ENCODE data around the gene SLC22A15.
"Not testable (repeated sequence)": the region's sequence is repeated elsewhere in the genome, so short reads cannot be mapped to it uniquely, and the experiment has no call there.

Gene SLC22A15

DNA sequence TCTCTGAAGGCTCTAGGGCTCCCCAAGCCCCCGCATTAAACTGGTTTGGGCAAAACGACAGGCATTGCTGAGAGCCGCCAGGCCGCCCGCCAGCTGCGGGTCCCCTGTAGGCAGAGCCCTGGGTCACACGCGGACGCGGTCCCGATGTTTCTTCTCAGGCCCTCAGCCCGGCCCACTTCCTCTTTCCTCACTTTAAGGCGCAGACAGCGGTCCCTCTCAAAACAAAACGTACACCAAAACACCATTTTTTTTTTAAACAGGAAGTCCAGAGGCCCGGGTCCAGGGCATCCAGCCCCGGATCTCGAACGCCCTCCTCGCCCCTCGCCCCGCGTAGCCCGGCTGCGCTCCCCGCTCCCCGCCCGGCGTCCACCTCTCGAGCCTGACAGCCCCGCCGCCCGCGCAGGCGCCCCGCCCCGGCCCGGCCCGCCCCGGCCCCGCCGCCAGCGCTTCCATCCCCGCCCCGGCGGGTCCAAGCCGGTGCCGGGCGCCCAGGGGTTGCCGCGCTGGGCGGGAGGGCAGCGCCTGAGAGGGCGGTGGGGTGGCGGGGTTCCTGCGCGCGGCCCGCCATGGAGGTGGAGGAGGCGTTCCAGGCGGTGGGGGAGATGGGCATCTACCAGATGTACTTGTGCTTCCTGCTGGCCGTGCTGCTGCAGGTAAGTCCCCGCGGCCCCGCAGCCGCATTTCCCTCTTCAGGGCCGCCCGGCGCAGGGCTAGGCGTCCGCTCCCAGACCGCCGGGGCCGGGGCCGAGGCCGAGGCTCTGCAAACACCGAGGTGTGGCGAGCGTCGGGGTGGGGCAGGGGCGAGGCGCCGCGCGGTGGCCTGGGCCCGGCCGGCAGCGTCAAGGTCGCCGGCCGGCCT is at the start of gene SLC22A15:
SLC22A15 (plus strand) TSS at position 452 of the 859 bp plus-strand sequence; CDS start at position 567, 115 bp downstream.
- FAIRE-seq: no peak

DNA sequence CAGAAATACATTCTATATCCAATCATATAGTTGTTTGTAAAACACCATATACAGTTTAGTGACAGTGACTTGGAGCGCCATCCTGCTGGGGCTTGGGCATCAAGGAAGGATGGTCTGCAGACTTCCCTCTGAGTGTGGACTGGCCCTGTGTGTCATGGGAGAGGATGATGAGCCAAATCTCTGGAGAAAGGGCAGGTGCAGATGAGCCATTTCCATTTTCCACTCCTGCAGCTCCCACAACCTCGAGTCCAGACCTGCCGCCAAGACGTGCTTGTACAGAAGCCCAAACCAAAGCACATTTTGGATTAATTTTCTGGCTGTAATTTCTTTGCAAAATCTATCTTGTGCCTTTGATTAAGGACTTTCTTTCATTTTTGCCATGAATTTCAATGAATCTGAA is 48.3 kb upstream of the SLC22A15 start:
- FAIRE-seq: no peak

DNA sequence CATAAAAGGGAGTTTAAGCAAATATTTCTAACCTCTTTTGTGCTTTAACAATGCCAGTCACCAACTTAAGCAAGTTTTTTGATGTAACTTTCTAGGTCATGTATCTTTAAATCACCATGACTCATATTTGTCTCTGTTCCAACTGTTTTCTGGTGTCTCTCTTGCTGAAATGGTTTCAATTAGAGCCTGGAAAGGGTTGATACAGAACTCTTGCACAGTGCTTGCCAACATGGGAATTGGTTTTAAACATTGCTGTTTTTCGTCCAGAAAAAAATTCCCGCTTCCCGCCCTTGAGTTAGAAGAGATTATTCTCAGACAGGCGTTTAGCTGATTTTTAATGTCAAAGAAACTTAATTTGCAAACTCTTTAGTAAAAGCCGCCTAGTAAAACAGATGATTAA is 46.4 kb upstream of the SLC22A15 start:
- FAIRE-seq: no peak

DNA sequence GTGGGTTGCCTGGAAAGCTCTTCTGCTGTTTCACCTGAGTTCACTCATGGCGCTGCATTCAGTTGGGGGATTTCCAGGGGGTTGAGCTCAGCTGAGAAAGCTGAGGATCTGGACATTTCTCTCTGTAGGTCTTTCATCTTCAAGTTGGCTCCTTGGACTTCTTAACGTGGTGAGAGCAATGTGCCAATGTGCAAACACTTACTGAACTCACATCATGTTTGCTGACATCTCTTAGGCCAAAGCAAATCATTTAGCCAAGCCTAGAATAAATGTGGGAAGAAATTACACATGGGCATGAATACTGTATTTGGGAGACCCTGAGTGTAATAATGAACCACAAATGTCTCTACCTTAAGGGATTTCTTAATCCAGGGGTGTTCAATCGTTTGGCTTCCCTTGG is 42.7 kb upstream of the SLC22A15 start:
- FAIRE-seq: no peak

DNA sequence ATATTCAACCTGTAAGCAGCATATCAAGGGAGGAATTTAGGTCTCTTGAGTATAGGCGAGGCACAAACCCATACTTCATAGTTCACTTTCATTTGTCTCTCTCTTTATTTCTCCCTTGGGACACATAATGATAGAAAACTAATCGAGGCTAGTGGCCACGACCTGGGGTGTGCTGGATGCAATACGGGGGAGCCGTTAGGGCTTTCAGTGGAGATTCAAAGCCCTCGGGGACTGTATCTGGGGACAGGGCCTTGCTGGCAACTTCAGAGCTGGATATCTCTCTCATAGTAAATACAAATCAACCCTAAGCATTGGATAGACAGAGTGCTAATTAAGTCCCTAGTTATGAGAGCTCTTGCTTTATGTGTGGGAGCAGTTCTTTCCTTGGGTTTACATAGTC is 36.9 kb upstream of the SLC22A15 start:
- no peak for FAIRE-seq

DNA sequence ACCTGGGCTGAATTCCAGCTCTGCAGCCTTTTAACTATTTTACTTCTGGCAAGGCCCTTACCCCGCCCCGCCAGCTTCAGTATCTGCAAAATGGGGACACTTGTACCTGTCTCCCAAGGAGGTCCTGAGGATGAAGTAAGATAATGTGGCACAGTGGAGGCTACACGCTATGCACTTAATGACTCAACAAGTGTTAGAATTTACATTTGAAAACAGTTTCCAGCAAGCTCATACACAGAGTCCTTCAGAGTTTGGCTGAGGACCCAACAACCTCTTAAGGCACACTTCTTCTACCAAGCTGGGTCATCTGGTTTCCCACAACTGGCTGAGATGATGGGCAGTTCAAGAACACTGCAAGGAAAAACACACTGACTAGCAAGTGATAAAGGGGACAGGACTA is 30.2 kb upstream of the SLC22A15 start:
- no peak for FAIRE-seq

DNA sequence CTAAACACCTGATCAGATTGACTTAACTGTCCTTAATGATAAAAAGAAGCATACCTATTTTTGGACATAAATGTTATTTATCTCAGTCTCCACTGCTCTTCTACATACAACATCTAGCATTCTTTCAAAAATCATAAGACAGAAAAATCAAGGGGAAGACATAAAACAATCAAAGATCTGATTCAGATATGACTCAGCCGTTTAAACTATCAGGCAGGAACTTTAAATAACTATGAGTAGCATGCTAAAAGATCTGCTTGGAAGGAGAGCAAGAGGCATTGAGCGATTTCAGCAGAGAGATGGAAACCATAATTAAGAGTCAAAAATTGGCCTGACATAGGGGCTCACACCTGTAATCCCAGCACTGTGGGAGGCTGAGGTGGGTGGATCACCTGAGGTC is 27.2 kb upstream of the SLC22A15 start:
- no peak for FAIRE-seq

DNA sequence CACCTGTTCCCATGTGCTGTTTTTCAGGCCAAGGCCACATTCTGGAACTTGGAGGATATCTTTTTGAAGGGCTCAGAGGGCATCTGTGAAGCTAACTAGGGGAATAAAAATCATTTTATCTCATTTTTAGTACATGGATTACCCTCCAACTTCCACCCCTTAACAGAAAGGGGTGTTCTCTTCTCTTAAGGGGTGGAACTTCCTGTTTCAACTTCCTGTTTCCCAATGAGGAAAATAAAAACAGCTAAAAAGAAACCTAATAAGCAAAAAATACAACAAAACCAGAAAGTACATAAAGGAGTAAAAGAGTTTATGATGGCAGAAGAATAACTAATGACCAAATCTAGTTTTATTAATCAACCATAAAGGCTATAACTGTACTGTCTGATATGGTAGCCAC is 24.8 kb upstream of the SLC22A15 start:
- no peak for FAIRE-seq

DNA sequence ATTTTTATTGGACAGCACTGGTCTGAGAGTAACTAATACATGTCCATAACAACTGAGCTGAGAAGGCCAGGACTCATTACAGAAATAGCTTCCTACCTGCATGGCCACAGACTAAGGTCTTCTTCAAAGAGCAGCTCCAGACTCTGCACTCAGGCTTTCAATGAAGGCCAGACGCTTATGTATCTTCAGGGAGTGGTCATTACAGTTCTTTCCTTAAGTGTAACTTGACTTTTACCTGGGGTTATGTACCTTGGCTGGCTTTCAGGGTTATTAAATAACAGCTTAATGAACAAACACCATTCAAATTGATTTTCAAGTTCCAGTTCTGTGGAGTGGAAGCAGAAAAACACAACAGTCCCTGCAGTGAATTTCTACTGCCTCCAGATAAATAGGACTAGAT is 23.8 kb upstream of the SLC22A15 start:
- FAIRE-seq: no peak

DNA sequence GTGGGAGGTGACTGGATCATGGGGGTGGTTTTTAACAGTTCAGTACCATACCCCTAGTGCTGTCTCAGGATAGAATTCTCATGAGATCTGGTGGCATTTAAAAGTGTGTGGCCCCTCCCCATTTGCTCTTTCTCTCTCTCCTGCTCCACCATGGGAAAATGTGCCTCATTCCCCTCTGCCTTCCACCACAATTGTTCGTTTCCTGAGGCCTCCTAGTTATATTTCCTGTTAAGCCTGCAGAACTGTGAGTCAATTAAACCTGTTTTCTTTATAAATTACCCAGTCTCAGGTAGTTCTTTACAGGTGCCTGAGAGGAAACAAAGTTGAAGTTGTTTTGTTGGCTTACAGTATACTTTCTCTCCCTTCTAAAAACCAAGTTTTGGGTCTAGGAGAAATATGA is 23.1 kb upstream of the SLC22A15 start:
- FAIRE-seq: no peak

DNA sequence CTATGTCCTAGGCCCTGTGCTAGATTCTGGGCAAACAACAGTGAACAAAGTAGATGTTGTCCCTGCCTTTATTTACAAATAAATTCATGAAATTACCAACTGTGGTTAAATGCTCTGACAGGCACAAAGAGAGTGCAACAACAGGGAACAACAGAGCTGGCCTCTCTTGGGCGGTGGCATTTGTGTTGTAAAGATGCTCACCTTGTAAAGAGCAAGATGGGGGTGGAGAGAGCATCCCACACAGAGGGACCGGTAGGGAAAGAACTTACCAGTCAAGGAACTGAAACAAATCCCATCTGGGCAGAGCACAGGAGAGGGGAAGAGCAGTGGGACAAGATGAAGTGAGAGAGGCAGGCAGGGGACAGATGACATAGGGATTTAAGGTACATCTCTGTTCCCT is 21.6 kb upstream of the SLC22A15 start:
- no peak for FAIRE-seq

DNA sequence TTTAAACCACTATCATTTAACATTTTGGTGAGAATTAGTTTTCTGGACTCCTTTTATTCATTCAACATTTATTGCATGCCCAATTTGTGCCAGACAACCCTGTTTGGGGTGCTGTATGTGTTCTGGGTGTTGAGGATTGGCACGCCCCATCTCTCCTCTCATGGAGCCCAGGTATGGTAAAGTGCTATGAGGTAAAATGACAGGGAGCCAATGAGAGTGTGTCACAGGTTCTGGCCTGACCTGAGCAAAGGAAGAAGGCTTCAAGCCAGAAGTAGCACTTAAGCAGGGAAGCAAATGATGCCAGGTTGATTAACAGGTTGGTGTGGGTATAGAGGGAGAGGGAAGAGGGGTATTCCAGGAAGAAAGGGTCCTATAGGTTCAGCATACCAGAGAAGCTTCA is 21.1 kb upstream of the SLC22A15 start:
- no peak for FAIRE-seq

DNA sequence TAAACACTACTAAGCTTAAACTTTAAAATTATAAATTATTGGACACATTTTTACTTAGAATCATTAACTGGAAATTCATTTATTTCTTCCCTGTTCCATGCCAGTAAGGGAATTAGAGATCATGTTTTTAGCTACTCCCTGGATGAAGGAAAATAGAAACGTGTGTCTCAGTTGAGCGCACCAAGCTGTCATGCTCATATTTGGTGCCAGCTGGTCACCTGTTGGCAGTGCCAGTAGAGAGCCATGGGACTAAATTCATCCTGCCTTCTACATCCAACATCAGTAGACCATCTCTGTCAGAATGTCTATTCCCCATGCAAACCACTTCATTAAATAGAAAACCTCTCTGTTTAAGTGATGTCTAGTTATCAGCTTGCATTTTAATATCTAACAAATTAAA is 17.4 kb upstream of the SLC22A15 start:
- no peak for FAIRE-seq

DNA sequence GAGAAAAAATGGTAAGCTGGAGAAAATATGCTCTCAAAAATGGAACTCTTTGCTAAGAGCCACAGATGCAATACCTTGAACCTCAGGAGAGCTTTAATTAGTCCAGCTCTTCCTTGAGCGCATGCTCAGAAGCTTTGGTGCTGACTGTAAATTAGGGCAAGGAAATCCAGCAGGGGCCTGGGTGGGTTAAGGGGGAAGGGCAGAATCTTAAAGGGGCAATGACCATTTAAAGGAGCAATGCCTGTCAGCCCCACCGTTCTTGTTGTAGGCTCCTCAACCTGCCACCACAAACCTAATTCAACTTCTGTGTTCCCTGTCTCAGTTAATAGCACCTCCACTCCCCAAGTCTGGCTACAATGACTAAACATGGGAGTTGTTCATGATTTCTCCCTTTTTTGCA is 6.8 kb upstream of the SLC22A15 start:
- no peak for FAIRE-seq

DNA sequence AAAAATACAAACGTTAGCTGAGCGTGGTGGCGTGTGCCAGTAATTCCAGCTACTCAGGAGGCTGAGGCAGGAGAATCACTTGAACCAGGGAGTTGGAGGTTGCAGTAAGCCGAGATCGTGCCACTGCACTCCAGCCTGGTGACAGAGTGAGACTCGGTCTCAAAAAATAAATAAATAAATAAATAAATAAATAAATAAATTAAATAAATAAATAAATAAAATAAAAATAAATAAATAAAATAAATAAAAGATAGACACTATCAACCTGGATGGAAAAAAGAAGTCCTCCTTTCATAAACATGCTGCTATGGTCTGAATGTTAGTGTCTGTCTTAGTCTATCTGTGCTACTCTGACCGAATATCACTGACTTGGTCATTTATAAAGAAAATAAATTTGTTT is 4.5 kb upstream of the SLC22A15 start:
- FAIRE-seq: not testable (repeated sequence)

DNA sequence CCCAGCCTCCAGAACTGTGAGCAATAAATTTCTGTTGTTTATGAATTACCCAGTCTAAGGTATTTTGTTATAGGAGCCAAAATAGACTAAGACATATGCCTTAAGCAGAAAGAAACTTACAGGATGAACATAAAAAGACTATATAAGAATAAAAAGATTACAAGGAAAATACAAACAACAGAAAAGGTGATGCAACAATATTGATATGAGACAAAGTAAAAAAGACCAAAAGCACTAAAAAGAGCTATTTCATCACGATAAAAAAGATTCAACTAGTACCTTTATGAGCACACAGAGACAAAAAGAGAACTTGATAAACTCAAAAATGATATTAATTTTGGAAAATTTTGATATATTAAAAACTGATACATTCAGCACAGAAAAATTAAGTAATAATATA is 3.2 kb upstream of the SLC22A15 start:
- FAIRE-seq: no peak

DNA sequence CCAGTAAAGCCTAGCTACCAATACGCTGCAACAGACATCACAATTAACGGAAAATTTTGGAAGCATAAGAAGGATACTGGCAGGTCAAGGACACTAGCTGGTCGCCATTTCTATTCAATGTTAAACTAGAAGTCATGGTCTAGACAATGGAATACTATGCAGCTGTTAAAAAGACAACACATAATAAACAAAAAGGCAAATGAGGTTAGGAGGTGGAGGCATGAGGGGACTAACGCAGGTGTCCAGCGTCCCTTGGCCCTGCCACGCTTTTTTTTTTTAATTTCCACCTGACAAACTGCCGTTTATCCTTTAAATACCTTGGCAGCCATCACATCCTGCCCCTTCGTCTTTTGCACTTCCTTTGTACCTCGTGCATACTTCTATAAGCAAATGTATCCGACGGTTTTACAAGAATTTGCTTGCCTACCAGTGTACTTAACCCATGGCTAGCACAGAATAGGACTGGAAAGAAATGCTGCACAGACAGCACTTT is 698 bp upstream of the SLC22A15 start:
- no peak for FAIRE-seq

DNA sequence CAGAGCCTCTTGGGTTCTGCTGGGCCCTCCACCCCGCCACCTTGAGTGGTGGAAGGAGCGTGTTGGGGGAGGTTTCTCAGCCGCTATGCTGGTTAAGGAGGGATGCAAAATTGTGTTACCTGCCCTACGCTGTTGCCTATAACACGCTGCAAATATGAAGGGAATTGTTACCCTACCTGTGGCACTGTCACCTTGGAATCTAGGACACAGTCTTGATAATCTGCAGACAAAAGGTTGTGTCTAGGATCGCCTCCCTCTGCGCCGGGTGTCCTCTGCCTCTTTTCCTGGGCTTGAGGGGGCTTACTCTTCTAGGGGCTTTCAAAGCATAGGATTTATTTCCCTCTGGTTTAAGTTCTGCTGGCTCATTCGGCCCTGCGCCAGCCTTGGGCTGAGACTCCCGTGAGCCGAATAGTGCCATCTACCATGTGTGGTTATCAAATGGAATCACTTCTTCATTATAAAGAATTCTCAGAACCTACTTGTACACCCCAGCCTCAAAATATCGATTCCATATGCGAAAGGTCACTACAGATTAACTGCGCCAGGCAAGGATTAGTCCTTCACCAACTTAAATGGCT is 697 bp downstream of the SLC22A15 start:
- FAIRE-seq: no peak

DNA sequence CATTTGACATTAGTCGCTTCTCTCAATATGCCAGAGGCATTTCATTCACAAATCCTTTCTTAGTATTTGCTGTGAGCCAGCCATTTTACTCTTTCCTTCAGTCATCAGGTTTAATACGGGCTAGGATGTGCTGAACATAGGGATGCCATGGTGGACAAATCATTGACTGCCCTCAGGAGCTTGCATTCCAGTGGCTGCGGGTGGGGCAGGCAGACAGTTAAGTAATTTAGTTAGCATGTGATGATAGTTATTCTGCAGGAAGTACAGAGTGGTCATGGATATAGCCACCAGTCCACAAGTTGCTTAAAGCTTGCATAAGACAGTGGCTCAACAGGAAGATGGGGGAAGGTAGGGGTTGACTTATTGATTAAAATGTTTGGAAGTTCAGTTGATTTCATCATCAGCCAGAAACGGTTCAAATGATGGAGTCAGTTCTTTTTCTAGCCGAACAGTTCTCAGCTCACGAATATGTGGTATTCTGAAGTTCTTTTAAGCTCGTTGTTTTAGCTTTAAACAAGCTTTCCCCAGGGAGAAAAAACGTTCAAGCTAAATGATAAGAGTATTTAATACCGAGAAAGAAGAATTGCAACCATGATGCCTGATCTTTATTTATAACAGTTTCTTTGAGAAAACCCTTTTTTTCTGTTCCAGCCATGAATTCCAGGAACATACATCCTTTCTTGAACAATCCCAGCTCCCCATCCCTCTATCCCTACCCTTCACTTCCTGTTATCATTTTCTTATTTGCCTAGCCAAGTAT is 1.4 kb downstream of the SLC22A15 start:
- FAIRE-seq: no peak

DNA sequence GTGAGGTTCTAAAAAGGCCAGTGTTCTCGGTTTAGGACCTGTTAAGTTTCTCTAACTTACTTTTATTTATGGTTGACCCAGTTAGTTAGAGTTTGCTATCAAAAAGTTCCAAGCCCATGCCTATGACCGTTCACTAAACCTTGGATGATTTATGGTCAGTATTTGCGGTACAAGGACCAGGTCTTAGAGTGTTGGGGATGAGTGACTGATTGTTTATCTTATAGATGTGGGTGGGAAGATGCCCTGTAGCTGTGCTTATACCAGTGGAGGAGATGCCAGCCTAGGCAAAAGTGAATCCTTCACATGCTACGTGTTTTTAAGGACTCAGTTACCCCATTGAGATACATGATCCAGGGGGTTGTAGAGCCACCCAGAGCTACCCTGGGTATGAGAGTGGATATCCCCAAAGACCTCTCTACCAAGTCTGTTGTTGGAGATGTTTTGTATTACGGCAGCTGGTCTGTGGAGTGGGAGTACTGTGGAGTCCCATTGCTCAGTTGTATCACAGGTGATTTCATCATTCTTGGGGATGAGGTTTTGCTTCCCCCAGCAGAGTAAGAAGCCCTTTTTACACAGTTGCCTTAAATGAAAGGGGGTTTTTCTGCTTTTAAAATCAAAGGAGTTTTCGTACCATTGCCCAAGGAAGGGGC is 2.1 kb downstream of the SLC22A15 start:
- FAIRE-seq: no peak

DNA sequence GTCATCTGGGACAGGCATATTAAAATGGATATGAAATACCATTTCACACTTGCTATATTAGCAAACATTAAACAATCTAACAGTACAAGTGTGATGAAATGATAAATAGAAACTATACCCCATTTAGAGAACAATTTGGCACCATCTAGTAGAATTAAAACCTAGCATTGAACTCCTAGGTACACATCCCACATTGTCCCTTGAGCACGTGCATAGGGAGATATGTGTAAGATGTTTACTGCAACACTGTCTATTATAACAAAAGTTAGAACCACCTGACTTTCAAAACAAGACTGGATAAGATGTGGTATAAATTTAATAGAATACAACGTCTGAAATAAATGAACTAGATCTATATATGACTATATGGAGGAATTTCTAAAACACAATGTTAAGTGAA is 3.8 kb downstream of the SLC22A15 start:
- FAIRE-seq: no peak

DNA sequence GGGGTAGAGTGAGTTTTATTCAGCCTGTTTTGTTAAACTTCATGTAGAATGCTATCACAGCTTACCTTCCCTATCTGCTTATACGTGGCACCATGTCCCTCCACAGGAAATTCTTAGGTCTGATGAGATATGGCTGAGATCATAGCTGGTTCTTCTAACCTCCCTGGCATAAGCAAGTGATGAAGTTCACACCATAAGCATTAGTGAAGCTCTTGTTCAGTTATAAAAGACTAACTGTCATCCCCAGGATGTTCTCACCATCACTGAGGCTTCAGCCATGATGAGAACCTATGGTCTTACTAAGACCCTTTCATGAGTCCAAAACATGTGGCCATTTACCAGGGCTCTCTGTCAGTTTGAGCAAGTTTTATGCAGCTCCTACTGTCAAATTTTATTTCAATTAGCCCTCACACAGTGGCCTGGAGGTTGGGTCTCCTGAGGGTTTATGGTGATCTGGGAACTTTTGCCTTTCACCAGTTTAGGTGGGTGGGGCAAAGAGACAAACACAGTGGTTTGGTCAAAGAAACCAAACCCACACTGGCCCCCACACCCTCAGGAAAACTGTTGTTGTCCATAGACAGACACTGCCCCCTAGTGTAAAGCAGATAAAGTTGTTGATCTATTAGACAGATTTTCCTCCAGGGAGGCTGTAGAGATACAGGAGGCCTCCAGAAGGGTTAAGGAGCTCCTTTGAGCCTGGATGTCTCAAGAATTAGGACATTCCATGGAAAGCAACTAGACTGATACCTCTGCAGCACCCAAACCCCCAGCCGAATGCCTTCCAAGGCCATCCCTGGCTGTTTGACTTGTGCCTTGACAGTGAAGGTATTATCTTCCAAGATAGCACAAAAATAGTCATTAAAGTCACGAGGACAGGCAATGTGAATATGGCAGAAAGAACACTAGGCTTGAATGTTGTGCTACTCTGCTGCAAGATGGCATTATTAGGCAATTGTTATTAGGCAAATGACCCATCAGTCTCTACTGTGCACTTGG is 5.0 kb downstream of the SLC22A15 start:
- FAIRE-seq: no peak

Data from TTC549 (cell line).